ENCODE data around the gene PRRC2B. TPM values are rescaled to one million over a fixed set of nuclear protein-coding genes. Genes with fewer than 3 reads are reported as not detected.

The PRRC2B gene
- total and polyA plus RNA-seq, 4 donors = 10.3 to 44.3 (median 27.0) TPM

DNA sequence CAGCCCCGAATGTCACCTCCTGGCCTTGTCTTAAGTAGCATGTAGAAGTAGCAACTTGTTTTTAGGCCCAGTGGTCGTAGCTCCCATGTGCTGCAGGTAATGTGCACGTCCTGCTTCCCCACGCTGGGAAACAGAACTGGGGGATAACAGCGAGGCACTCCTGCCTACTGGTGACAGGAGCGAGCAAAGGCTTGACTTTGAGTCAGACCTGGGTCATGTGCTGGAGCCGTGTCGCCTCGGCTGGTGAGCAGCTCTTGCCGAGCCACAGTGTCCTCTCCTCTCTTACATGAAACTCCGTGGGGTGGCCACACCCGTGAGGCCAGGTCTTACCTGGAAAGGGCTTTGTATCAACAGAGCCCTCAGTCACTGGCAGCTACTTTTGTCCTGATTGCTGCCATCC, 91.3 kb downstream of the PRRC2B start:
- Histone ChIP-seq H3K4me1 (ENCODE audit: control insufficient read depth in 4 of 4, insufficient read depth in 4 of 4, low read length in 3 of 4) (no peaks in the 10 kb centered on the region), H3K9me3 (ENCODE audit: control insufficient read depth in 4 of 4, low read length in 3 of 4) (no peaks in the 10 kb centered on the region), H3K9ac (ENCODE audit: low read depth in 1 of 2, low read length in 2 of 2) (no peak overlapping the region), H3K27ac (ENCODE audit: low read depth in 1 of 2, low read length in 2 of 2) (no peak overlapping the region), H3K27me3 (ENCODE audit: control insufficient read depth in 4 of 4, insufficient read depth in 4 of 4, low read length in 3 of 4) (no peaks in the 10 kb centered on the region), H3K36me3 (ENCODE audit: control insufficient read depth in 4 of 4, insufficient read depth in 3 of 4, low read depth in 1 of 4, low read length in 3 of 4) (peaks cover 45 to 95% (median 74%) of the 10 kb centered on the region in 4 donors), H3K4me3 (ENCODE audit: low read depth in 1 of 3, low read length in 3 of 3) (no peak overlapping the region)
- TF ChIP-seq, protein P1, sequence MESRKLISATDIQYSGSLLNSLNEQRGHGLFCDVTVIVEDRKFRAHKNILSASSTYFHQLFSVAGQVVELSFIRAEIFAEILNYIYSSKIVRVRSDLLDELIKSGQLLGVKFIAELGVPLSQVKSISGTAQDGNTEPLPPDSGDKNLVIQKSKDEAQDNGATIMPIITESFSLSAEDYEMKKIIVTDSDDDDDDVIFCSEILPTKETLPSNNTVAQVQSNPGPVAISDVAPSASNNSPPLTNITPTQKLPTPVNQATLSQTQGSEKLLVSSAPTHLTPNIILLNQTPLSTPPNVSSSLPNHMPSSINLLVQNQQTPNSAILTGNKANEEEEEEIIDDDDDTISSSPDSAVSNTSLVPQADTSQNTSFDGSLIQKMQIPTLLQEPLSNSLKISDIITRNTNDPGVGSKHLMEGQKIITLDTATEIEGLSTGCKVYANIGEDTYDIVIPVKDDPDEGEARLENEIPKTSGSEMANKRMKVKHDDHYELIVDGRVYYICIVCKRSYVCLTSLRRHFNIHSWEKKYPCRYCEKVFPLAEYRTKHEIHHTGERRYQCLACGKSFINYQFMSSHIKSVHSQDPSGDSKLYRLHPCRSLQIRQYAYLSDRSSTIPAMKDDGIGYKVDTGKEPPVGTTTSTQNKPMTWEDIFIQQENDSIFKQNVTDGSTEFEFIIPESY (IDR thresholded peaks at IDR 0.05) = no peak
- TF ChIP-seq YY1 (IDR thresholded peaks at IDR 0.05) (no peak), FOXA1 (IDR thresholded peaks at IDR 0.05) (no peak), GABPA (IDR thresholded peaks at IDR 0.05 in 1 of 2, conservative IDR thresholded peaks at IDR 0.05 in 1 of 2) (no peak), FOXA2 (IDR thresholded peaks at IDR 0.05) (no peak)
- TF ChIP-seq, protein P2, sequence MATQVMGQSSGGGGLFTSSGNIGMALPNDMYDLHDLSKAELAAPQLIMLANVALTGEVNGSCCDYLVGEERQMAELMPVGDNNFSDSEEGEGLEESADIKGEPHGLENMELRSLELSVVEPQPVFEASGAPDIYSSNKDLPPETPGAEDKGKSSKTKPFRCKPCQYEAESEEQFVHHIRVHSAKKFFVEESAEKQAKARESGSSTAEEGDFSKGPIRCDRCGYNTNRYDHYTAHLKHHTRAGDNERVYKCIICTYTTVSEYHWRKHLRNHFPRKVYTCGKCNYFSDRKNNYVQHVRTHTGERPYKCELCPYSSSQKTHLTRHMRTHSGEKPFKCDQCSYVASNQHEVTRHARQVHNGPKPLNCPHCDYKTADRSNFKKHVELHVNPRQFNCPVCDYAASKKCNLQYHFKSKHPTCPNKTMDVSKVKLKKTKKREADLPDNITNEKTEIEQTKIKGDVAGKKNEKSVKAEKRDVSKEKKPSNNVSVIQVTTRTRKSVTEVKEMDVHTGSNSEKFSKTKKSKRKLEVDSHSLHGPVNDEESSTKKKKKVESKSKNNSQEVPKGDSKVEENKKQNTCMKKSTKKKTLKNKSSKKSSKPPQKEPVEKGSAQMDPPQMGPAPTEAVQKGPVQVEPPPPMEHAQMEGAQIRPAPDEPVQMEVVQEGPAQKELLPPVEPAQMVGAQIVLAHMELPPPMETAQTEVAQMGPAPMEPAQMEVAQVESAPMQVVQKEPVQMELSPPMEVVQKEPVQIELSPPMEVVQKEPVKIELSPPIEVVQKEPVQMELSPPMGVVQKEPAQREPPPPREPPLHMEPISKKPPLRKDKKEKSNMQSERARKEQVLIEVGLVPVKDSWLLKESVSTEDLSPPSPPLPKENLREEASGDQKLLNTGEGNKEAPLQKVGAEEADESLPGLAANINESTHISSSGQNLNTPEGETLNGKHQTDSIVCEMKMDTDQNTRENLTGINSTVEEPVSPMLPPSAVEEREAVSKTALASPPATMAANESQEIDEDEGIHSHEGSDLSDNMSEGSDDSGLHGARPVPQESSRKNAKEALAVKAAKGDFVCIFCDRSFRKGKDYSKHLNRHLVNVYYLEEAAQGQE (IDR thresholded peaks at IDR 0.05) = no peak
- DNase-seq (ENCODE audit: low spot score) = no peak
- WGBS = 95% methylated on average over 12 of the region's 12 CpGs

DNA sequence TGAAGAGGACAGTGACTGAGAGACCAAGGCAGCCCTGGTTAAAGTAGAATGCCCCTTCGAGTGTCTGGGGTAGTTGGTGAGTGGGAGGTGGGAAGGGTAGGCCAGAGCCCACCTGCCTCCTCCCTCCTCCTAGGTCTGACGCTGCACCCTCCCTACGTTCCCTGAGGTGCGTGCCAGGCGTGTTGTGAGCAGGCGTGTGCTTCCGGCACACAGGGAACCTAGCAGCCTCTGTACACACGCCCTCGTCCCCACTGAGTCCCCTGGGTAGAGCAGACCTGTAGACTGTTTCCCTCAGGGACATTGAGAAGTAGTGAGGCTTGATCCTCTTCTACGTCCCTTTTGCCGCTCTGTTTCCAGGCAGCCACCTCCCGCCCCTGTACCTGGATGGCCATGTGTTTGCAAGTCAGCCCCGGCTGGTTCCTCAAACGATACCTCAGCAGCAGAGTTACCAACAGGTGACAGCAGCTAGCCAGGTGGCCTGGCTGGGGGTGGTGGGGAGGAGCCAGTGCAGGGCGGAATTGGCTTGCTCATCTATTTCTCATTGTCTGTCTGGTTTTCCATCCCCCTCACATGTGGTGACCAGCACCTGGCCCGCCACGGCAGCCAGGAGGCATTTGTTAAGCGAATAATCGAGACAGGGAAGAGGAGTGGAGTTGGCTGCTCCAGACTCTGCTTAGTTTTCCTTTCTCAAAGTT, 92.0 kb downstream of the PRRC2B start:
- 88% methylated on average over 19 of the region's 19 CpGs for WGBS
- Histone ChIP-seq H3K4me3 (ENCODE audit: low read depth in 1 of 3, low read length in 3 of 3) (no peak overlapping the region), H3K36me3 (ENCODE audit: control insufficient read depth in 4 of 4, insufficient read depth in 3 of 4, low read depth in 1 of 4, low read length in 3 of 4) (peaks cover 46 to 97% (median 76%) of the 10 kb centered on the region in 4 donors), H3K9ac (ENCODE audit: low read depth in 1 of 2, low read length in 2 of 2) (no peak overlapping the region), H3K27me3 (ENCODE audit: control insufficient read depth in 4 of 4, insufficient read depth in 4 of 4, low read length in 3 of 4) (no peaks in the 10 kb centered on the region), H3K9me3 (ENCODE audit: control insufficient read depth in 4 of 4, low read length in 3 of 4) (no peaks in the 10 kb centered on the region), H3K4me1 (ENCODE audit: control insufficient read depth in 4 of 4, insufficient read depth in 4 of 4, low read length in 3 of 4) (no peaks in the 10 kb centered on the region), H3K27ac (ENCODE audit: low read depth in 1 of 2, low read length in 2 of 2) (no peak overlapping the region)
- TF ChIP-seq, protein P3, sequence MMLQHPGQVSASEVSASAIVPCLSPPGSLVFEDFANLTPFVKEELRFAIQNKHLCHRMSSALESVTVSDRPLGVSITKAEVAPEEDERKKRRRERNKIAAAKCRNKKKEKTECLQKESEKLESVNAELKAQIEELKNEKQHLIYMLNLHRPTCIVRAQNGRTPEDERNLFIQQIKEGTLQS (IDR thresholded peaks at IDR 0.05) = no peak
- TF ChIP-seq, protein P4, sequence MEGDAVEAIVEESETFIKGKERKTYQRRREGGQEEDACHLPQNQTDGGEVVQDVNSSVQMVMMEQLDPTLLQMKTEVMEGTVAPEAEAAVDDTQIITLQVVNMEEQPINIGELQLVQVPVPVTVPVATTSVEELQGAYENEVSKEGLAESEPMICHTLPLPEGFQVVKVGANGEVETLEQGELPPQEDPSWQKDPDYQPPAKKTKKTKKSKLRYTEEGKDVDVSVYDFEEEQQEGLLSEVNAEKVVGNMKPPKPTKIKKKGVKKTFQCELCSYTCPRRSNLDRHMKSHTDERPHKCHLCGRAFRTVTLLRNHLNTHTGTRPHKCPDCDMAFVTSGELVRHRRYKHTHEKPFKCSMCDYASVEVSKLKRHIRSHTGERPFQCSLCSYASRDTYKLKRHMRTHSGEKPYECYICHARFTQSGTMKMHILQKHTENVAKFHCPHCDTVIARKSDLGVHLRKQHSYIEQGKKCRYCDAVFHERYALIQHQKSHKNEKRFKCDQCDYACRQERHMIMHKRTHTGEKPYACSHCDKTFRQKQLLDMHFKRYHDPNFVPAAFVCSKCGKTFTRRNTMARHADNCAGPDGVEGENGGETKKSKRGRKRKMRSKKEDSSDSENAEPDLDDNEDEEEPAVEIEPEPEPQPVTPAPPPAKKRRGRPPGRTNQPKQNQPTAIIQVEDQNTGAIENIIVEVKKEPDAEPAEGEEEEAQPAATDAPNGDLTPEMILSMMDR (IDR thresholded peaks at IDR 0.05; ENCODE audit: low read depth, low read length, missing input control) = no peak
- TF ChIP-seq, protein P1 (IDR thresholded peaks at IDR 0.05) = no peak
- no peak for TF ChIP-seq HNF4A (conservative IDR thresholded peaks at IDR 0.05)
- no peak for TF ChIP-seq SP1 (IDR thresholded peaks at IDR 0.05)
- TF ChIP-seq YY1 (IDR thresholded peaks at IDR 0.05) = no peak
- no peak for TF ChIP-seq TAF1 (conservative IDR thresholded peaks at IDR 0.05)
- TF ChIP-seq, protein P5, sequence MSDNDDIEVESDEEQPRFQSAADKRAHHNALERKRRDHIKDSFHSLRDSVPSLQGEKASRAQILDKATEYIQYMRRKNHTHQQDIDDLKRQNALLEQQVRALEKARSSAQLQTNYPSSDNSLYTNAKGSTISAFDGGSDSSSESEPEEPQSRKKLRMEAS (IDR thresholded peaks at IDR 0.05) = no peak
- TF ChIP-seq JUND (IDR thresholded peaks at IDR 0.05) = no peak
- no peak for TF ChIP-seq HNF4G (IDR thresholded peaks at IDR 0.05)
- TF ChIP-seq GABPA (IDR thresholded peaks at IDR 0.05 in 1 of 2, conservative IDR thresholded peaks at IDR 0.05 in 1 of 2) = no peak
- TF ChIP-seq FOXA2 (IDR thresholded peaks at IDR 0.05) = no peak
- no peak for TF ChIP-seq EGR1 (IDR thresholded peaks at IDR 0.05; ENCODE audit: low read depth in 2 of 2)
- TF ChIP-seq, protein P2 (IDR thresholded peaks at IDR 0.05) = no peak
- no peak for TF ChIP-seq NR2F2 (IDR thresholded peaks at IDR 0.05)
- TF ChIP-seq RAD21 (IDR thresholded peaks at IDR 0.05) = no peak
- no peak for TF ChIP-seq FOXA1 (IDR thresholded peaks at IDR 0.05)
- no peak for TF ChIP-seq RXRA (IDR thresholded peaks at IDR 0.05)
- DNase-seq (ENCODE audit: low spot score) = no peak

All from liver (tissue), 9 donors.